Neural cell (in vitro differentiated cells): ENCODE data around the gene ADAM10. TPM values are rescaled to one million over a fixed set of nuclear protein-coding genes. Genes with fewer than 3 reads are reported as not detected.

ENCODE experiments used
- H2AFZ ChIP-seq: fragments of 200-600, 300-800 bp; sonication (generic), shearing (Covaris generic); 2 replicates; pipeline ENCODE4 v1.6.0; 2014; ENCODE audit warnings: low read depth, mild to moderate bottlenecking, antibody characterized with exemption, low read length, moderate library complexity
- H3F3A ChIP-seq: fragments of 200-600 bp; shearing (Covaris generic); 2 replicates; pipeline ENCODE4 v1.6.1; 2016; ENCODE audit warnings: mild to moderate bottlenecking, moderate library complexity, mixed read lengths, antibody characterized with exemption, low read length; ENCODE audit not compliant: insufficient read depth, poor library complexity, severe bottlenecking
- H3K27ac ChIP-seq: fragments of 200-600, 300-800 bp; sonication (generic), shearing (Covaris generic); 2 replicates; pipeline ENCODE4 v1.5.1; 2014; ENCODE audit warnings: mild to moderate bottlenecking, low read length, moderate library complexity
- H3K27me3 ChIP-seq: fragments of 300-800, 200-600 bp; sonication (generic), shearing (Covaris generic); 2 replicates; pipeline ENCODE4 v1.6.0; 2014; ENCODE audit warnings: mild to moderate bottlenecking, low read depth, low read length, moderate library complexity; ENCODE audit not compliant: insufficient read depth
- H3K36me3 ChIP-seq: fragments of 300-800, 200-600 bp; sonication (generic), shearing (Covaris generic); 2 replicates; pipeline ENCODE4 v1.5.1; 2014; ENCODE audit warnings: mild to moderate bottlenecking, antibody characterized with exemption, low read length, moderate library complexity; ENCODE audit not compliant: insufficient read depth
- H3K4me2 ChIP-seq: fragments of 300-800, 200-600 bp; sonication (generic), shearing (Covaris generic); 2 replicates; pipeline ENCODE4 v1.6.0; 2014; ENCODE audit warnings: mild to moderate bottlenecking, low read length
- H3K4me3 ChIP-seq: fragments of 300-800, 200-600 bp; sonication (generic), shearing (Covaris generic); 2 replicates; pipeline ENCODE4 v1.5.1; 2014; ENCODE audit warnings: mild to moderate bottlenecking, low read length, moderate library complexity
- H3K79me2 ChIP-seq: fragments of 200-600 bp; shearing (Covaris generic); replicated peaks from 2 replicates; pipeline ENCODE4 v1.6.0; 2014; ENCODE audit warnings: mild to moderate bottlenecking, low read length, moderate library complexity; ENCODE audit not compliant: insufficient read depth
- H3K9ac ChIP-seq: fragments of 300-800, 200-600 bp; sonication (generic), shearing (Covaris generic); 2 replicates; pipeline ENCODE4 v1.6.1; 2016; ENCODE audit warnings: mild to moderate bottlenecking, low read length, mixed read lengths
- H3K9me2 ChIP-seq: fragments of 200-600 bp; shearing (Covaris generic); 2 replicates; pipeline ENCODE4 v1.6.1; 2016; ENCODE audit warnings: mild to moderate bottlenecking, low read length, mixed read lengths; ENCODE audit not compliant: insufficient read depth
- H3K9me3 ChIP-seq: fragments of 200-600, 300-800 bp; sonication (generic), shearing (Covaris generic); 2 replicates; pipeline ENCODE4 v1.6.1; 2016; ENCODE audit warnings: mild to moderate bottlenecking, mixed run types, low read length, moderate library complexity, mixed read lengths
- H4K20me1 ChIP-seq: fragments of 200-600 bp; shearing (Covaris generic); 2 replicates; pipeline ENCODE4 v1.6.1; 2016; ENCODE audit warnings: mild to moderate bottlenecking, mixed run types; ENCODE audit not compliant: insufficient read depth
- EP300 ChIP-seq: fragments of 450-650 bp; conservative IDR thresholded peaks from 2 replicates; pipeline ENCODE4 v1.6.1; 2014; ENCODE audit warnings: antibody characterized with exemption, mild to moderate bottlenecking, moderate library complexity; ENCODE audit not compliant: poor library complexity, severe bottlenecking
- EZH2 ChIP-seq: fragments of 200-600, 300-800 bp; shearing (Covaris generic), sonication (generic); IDR thresholded peaks from 2 replicates; pipeline ENCODE4 v1.6.1; 2014; ENCODE audit warnings: antibody characterized with exemption, low read length, borderline replicate concordance, mild to moderate bottlenecking; ENCODE audit not compliant: insufficient read depth, poor library complexity, severe bottlenecking
- MXI1 ChIP-seq: fragments of 450-650 bp; conservative IDR thresholded peaks from 2 replicates; pipeline ENCODE4 v1.6.1; 2014; ENCODE audit warnings: antibody characterized with exemption, mild to moderate bottlenecking; ENCODE audit not compliant: poor library complexity, severe bottlenecking
- POLR2AphosphoS5 ChIP-seq: IDR thresholded peaks from 2 replicates; pipeline ENCODE4 v1.6.1; 2012
- RAD21 ChIP-seq: fragments of 450-650 bp; conservative IDR thresholded peaks from 2 replicates; pipeline ENCODE4 v1.6.1; 2014; ENCODE audit warnings: antibody characterized with exemption, mild to moderate bottlenecking, moderate library complexity
- REST ChIP-seq: IDR thresholded peaks from 2 replicates; pipeline ENCODE4 v1.6.1; 2012; ENCODE audit warnings: borderline replicate concordance
- SMC3 ChIP-seq: fragments of 450-650 bp; conservative IDR thresholded peaks from 2 replicates; pipeline ENCODE4 v1.6.1; 2014; ENCODE audit warnings: antibody characterized with exemption, mild to moderate bottlenecking, moderate library complexity; ENCODE audit not compliant: poor library complexity
- TAF1 ChIP-seq: IDR thresholded peaks from 2 replicates; pipeline ENCODE4 v1.6.1; 2012; ENCODE audit warnings: low read depth
- polyA plus RNA-seq: library from polyadenylated mRNA; depleted of rRNA; stranded (reverse); fragments of >200 nt; gene quantifications from 2 replicates; pipeline ENCODE4 v1.2.3, GENCODE V29; 2014
- TF ChIP-seq, protein P1 (sequence below): fragments of 450-650 bp; IDR thresholded peaks from 2 replicates; pipeline ENCODE4 v1.5.1; 2014; ENCODE audit warnings: antibody characterized with exemption, mild to moderate bottlenecking, moderate library complexity; ENCODE audit not compliant: poor library complexity, severe bottlenecking

Gene ADAM10
- polyA plus RNA-seq, 1 donor from 2014 or later: 66.3 TPM

GRCh38 chr15:58694641-58695398 lies 54.7 kb downstream of the ADAM10 start:
- Histone ChIP-seq H3K4me2 (no peak overlapping the region), H3K79me2 (peaks cover 46% of the 10 kb centered on the region), H3K9me3 (peaks cover 6% of the 10 kb centered on the region), H3K36me3 (no peaks in the 10 kb centered on the region), H4K20me1 (no peaks in the 10 kb centered on the region), H3K4me3 (no peak overlapping the region), H3K9me2 (no peaks in the 10 kb centered on the region), H3K9ac (no peak overlapping the region), H3F3A (no peaks in the 10 kb centered on the region), H2AFZ (no peak overlapping the region), H3K27me3 (no peaks in the 10 kb centered on the region), H3K27ac (no peak overlapping the region)
- TF ChIP-seq, protein P1, sequence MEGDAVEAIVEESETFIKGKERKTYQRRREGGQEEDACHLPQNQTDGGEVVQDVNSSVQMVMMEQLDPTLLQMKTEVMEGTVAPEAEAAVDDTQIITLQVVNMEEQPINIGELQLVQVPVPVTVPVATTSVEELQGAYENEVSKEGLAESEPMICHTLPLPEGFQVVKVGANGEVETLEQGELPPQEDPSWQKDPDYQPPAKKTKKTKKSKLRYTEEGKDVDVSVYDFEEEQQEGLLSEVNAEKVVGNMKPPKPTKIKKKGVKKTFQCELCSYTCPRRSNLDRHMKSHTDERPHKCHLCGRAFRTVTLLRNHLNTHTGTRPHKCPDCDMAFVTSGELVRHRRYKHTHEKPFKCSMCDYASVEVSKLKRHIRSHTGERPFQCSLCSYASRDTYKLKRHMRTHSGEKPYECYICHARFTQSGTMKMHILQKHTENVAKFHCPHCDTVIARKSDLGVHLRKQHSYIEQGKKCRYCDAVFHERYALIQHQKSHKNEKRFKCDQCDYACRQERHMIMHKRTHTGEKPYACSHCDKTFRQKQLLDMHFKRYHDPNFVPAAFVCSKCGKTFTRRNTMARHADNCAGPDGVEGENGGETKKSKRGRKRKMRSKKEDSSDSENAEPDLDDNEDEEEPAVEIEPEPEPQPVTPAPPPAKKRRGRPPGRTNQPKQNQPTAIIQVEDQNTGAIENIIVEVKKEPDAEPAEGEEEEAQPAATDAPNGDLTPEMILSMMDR: no peak
- TF ChIP-seq TAF1: no peak
- TF ChIP-seq RAD21: no peak
- no peak for TF ChIP-seq MXI1
- TF ChIP-seq EZH2: no peak
- no peak for TF ChIP-seq SMC3
- TF ChIP-seq EP300: no peak
- no peak for TF ChIP-seq REST
- no peak for TF ChIP-seq POLR2AphosphoS5

DNA sequence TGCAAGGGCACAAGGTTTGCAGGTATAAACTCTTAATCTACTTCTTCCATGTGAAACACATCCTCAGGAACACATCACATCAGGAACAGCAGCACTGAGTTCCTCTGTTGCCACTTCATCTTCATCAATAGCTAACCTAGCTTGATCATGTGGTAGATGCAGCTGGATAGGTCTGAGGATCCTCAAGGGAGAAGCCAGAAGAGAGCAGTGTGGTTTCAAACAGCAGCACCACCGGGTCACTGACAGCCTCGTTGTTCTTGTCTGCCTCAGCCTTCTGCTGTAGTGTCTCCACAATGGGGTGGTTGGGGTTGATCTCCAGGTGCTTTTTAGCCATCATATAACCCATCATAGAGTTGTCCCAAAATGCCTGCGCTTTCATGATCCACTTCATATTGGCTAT lies 58.8 kb downstream of the ADAM10 start:
- Histone ChIP-seq H3K9ac (no peak overlapping the region), H3K79me2 (peaks cover 14% of the 10 kb centered on the region), H4K20me1 (no peaks in the 10 kb centered on the region), H3K27ac (no peak overlapping the region), H3K9me3 (no peaks in the 10 kb centered on the region), H3F3A (no peaks in the 10 kb centered on the region), H3K4me2 (no peak overlapping the region), H3K27me3 (no peaks in the 10 kb centered on the region), H3K9me2 (no peaks in the 10 kb centered on the region), H3K36me3 (no peaks in the 10 kb centered on the region), H2AFZ (no peak overlapping the region), H3K4me3 (no peak overlapping the region)
- TF ChIP-seq REST (no peak), MXI1 (no peak), RAD21 (no peak), EZH2 (no peak), POLR2AphosphoS5 (no peak), TAF1 (no peak), EP300 (no peak), SMC3 (no peak)
- TF ChIP-seq, protein P1: no peak
